ENCODE measurements around the gene MLN. TPM values are rescaled to one million over a fixed set of nuclear protein-coding genes. Genes with fewer than 3 reads are reported as not detected.
A peak's percentile ranks its signal among the peaks of the same experiment; 100 is the strongest.

MLN gene
- total RNA-seq, 2 donors from 2014 or later = 0.48 TPM; not detected in 1

GRCh38 chr6:33789550-33789895 is 14.3 kb downstream of the MLN start:
- TF ChIP-seq, protein P1, sequence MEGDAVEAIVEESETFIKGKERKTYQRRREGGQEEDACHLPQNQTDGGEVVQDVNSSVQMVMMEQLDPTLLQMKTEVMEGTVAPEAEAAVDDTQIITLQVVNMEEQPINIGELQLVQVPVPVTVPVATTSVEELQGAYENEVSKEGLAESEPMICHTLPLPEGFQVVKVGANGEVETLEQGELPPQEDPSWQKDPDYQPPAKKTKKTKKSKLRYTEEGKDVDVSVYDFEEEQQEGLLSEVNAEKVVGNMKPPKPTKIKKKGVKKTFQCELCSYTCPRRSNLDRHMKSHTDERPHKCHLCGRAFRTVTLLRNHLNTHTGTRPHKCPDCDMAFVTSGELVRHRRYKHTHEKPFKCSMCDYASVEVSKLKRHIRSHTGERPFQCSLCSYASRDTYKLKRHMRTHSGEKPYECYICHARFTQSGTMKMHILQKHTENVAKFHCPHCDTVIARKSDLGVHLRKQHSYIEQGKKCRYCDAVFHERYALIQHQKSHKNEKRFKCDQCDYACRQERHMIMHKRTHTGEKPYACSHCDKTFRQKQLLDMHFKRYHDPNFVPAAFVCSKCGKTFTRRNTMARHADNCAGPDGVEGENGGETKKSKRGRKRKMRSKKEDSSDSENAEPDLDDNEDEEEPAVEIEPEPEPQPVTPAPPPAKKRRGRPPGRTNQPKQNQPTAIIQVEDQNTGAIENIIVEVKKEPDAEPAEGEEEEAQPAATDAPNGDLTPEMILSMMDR (IDR thresholded peaks at IDR 0.05) = no peak
- Histone ChIP-seq H3K9me3 (no peaks in the 10 kb centered on the region), H3K27ac (no peak overlapping the region), H3K4me1 (peaks cover 7% of the 10 kb centered on the region), H3K4me3 (peak overlapping the region; percentile 99), H3K36me3 (no peaks in the 10 kb centered on the region), H3K27me3 (no peaks in the 10 kb centered on the region), H3K9ac (ENCODE audit: low read depth in 2 of 2, low read length in 2 of 2) (no peak overlapping the region)
- DNase-seq = no peak
- intact Hi-C loops (cut with DNase I) = no loop called here

GRCh38 chr6:33788694-33789549 is 14.9 kb downstream of the MLN start, which contains the start of gene LEMD2:
LEMD2 (minus strand) TSS chr6:33789130; CDS start chr6:33789116, 14 bp downstream.
- intact Hi-C loops (cut with DNase I) = no loop called here
- no peaks in the 10 kb centered on the region for H3K36me3 ChIP-seq
- peak; percentile 96 for DNase-seq
- TF ChIP-seq, protein P1 (IDR thresholded peaks at IDR 0.05) = no peak
- H3K9me3 ChIP-seq = no peaks in the 10 kb centered on the region
- H3K27me3 ChIP-seq = no peaks in the 10 kb centered on the region
- H3K4me3 ChIP-seq = peak within 1 kb of the TSS; percentile 99
- H3K9ac ChIP-seq (ENCODE audit: low read depth in 2 of 2, low read length in 2 of 2) = peak within 1 kb of the TSS; percentile 63 to 97
- H3K27ac ChIP-seq = peak within 1 kb of the TSS; percentile 98
- peaks cover 7% of the 10 kb centered on the region for H3K4me1 ChIP-seq

GRCh38 chr6:33787954-33788693 is 15.7 kb downstream of the MLN start:
- Histone ChIP-seq H3K4me3 (peak overlapping the region; percentile 99), H3K27ac (peak overlapping the region; percentile 98), H3K36me3 (peaks cover 5% of the 10 kb centered on the region), H3K27me3 (no peaks in the 10 kb centered on the region), H3K9me3 (no peaks in the 10 kb centered on the region), H3K9ac (ENCODE audit: low read depth in 2 of 2, low read length in 2 of 2) (peak overlapping the region; percentile 63 to 97), H3K4me1 (peaks cover 7% of the 10 kb centered on the region)
- intact Hi-C loops (cut with DNase I) = no loop called here
- TF ChIP-seq, protein P1 (IDR thresholded peaks at IDR 0.05) = no peak
- peak; percentile 68 for DNase-seq

DNA sequence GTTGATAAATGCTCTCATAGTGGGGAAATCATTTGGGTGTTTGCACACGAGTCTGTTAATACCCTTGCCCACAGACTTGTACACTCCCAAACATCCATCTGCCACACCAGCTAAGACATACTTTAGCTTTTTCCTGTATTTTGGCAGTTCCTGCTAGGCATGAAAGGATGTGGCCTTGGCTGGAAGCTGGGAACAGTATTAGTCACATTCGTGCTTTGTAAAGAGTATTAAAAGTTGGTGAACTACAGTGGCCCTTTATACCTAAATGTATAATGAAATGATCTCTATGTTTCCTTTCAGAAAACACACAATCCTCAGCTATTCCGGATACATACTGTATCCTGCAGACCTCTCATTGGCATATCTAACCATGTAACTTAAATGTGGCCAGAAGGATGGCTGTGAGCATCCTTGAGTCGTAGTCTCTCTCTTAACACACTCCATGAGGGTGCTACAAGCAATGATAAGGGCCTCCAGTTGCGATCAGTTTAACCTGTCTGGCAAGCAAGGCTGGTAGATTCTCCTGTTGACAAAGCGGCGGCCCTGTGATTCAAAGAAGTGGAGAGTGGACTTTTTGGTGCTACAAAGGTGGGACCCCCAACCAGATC is 16.4 kb downstream of the MLN start:
- intact Hi-C loops (cut with DNase I) = no loop called here
- Histone ChIP-seq H3K36me3 (peaks cover 12% of the 10 kb centered on the region), H3K4me1 (peaks cover 7% of the 10 kb centered on the region), H3K27ac (peak overlapping the region; percentile 98), H3K4me3 (peak overlapping the region; percentile 99), H3K27me3 (no peaks in the 10 kb centered on the region), H3K9me3 (no peaks in the 10 kb centered on the region), H3K9ac (ENCODE audit: low read depth in 2 of 2, low read length in 2 of 2) (peak overlapping the region; percentile 63 to 97)
- no peak for DNase-seq
- TF ChIP-seq, protein P1 (IDR thresholded peaks at IDR 0.05) = no peak

DNA sequence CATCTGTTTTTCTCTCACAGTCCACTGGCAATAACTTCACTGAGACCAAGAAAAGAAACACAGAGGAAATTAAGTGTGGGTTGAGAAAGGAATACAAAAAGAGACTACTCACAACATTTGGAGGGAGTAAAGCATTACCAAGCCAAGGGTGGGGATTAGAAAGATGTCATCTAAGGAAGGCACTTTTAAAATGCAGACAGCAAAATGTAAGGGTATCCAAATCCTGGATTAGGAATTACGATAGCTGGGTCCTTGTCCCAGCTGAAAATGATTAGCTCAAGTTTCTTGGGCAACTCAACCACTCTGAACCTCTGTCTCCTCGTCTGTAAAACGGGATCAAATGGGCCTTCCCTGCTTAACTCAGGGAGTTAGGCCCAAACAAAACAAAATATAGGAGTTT is 17.1 kb downstream of the MLN start:
- Histone ChIP-seq H3K27me3 (no peaks in the 10 kb centered on the region), H3K9ac (ENCODE audit: low read depth in 2 of 2, low read length in 2 of 2) (peak overlapping the region in 1 of 2 donors; percentile 63), H3K4me1 (peaks cover 7% of the 10 kb centered on the region), H3K27ac (no peak overlapping the region), H3K9me3 (no peaks in the 10 kb centered on the region), H3K4me3 (no peak overlapping the region), H3K36me3 (peaks cover 15% of the 10 kb centered on the region)
- no peak for DNase-seq
- TF ChIP-seq, protein P1 (IDR thresholded peaks at IDR 0.05) = no peak
- intact Hi-C loops (cut with DNase I) = no loop called here

Measured in colonic mucosa (tissue), 4 donors.